GM12878 (cell line): Measurements from ENCODE around the gene GLT8D2. TPM values are rescaled to one million over a fixed set of nuclear protein-coding genes. Genes with fewer than 3 reads are reported as not detected.
A peak's percentile ranks its signal among the peaks of the same experiment; 100 is the strongest.

Experiments
- ATAC-seq: fragments of 200-7000 bp; cut with Tn5 transposase; 3 replicates; pipeline ENCODE4 v1.9.1; 2020; ENCODE audit warnings: mild to moderate bottlenecking, moderate library complexity
- BruUV-seq: library from RNA; stranded (reverse); fragments of 400-500 nt; replicated peaks from 2 replicates; lab custom pipeline; 2021; lab: Mats Ljungman, UMichigan
- CTCF ChIA-PET: fragments of 300-600 bp; sonication (Branson Sonifier 250); formaldehyde crosslinking; extraction: SDS; loops from one replicate; lab custom pipeline; 2021; ENCODE audit warnings: inconsistent platforms; lab: Yijun Ruan, JAX
- POLR2A ChIA-PET: fragments of 350-600 bp; formaldehyde crosslinking; extraction: SDS; loops from one replicate; lab custom pipeline; 2021; ENCODE audit warnings: inconsistent platforms; lab: Charles Lee
- RAD21 ChIA-PET: fragments of 300-600 bp; sonication (Branson Sonifier 250); formaldehyde crosslinking; loops from one replicate; lab custom pipeline; 2023; ENCODE audit warnings: antibody characterized with exemption; ENCODE audit not compliant: unreplicated experiment; lab: Charles Lee
- SMC1A ChIA-PET: fragments of 300-600 bp; sonication (Branson Sonifier 250); formaldehyde crosslinking; loops from one replicate; lab custom pipeline; 2023; ENCODE audit not compliant: unreplicated experiment, uncharacterized antibody; lab: Charles Lee
- DNase-seq: peaks from one replicate; pipeline ENCODE4 v3.0.0-alpha.2; 2011; ENCODE audit warnings: low read depth, low spot score
- FAIRE-seq: peaks from 3 replicates; lab custom pipeline; 2011; peaks lifted over from hg19 to GRCh38; lab: Jason Lieb, UNC
- H2AFZ ChIP-seq: 2 replicates; pipeline ENCODE4 v1.6.0; 2011; ENCODE audit warnings: low read depth, low read length, control low read depth; ENCODE audit not compliant: control insufficient read depth
- H3K27ac ChIP-seq: 2 replicates; pipeline ENCODE4 v1.5.1; 2011; ENCODE audit warnings: control low read depth; ENCODE audit not compliant: control insufficient read depth, insufficient read depth
- H3K27me3 ChIP-seq, 2 experiments: replicated peaks in 1 of 2; 2 replicates each; pipeline versions ENCODE4 v1.6.0 to v1.6.1; 2011; ENCODE audit warnings: low read length in 1 of 2; ENCODE audit not compliant: control insufficient read depth in 2 of 2, insufficient read depth in 2 of 2
- H3K36me3 ChIP-seq, 2 experiments: 2 replicates each; pipeline ENCODE4 v1.5.1; 2011; ENCODE audit warnings: low read length in 1 of 2; ENCODE audit not compliant: control insufficient read depth in 2 of 2, insufficient read depth in 2 of 2
- H3K4me1 ChIP-seq: 2 replicates; pipeline ENCODE4 v1.6.1; 2011; ENCODE audit warnings: mild to moderate bottlenecking, low read length, moderate library complexity, mixed read lengths; ENCODE audit not compliant: control insufficient read depth, insufficient read depth
- H3K4me2 ChIP-seq: 2 replicates; pipeline ENCODE4 v1.6.0; 2011; ENCODE audit warnings: control low read depth; ENCODE audit not compliant: control insufficient read depth, insufficient read depth
- H3K4me3 ChIP-seq: fragments of 200-600 bp; sonication (generic); 2 replicates; pipeline ENCODE4 v1.5.1; 2016
- H3K79me2 ChIP-seq: 2 replicates; pipeline ENCODE4 v1.6.0; 2011; ENCODE audit warnings: low read length; ENCODE audit not compliant: control insufficient read depth, insufficient read depth
- H3K9ac ChIP-seq: 2 replicates; pipeline ENCODE4 v1.8.0; 2011; ENCODE audit warnings: low read length, control low read depth, mixed read lengths; ENCODE audit not compliant: control insufficient read depth, insufficient read depth
- H3K9me3 ChIP-seq: replicated peaks from 3 replicates; pipeline ENCODE4 v1.5.1; 2011; ENCODE audit warnings: mild to moderate bottlenecking, low read length; ENCODE audit not compliant: control insufficient read depth, insufficient read depth
- H4K20me1 ChIP-seq: 2 replicates; pipeline ENCODE4 v1.6.0; 2011; ENCODE audit not compliant: control insufficient read depth, insufficient read depth
- ATF7 ChIP-seq: fragments of 450-650 bp; IDR thresholded peaks from 2 replicates; pipeline ENCODE4 v1.6.1; 2016; ENCODE audit warnings: low read depth, mild to moderate bottlenecking
- CBX3 ChIP-seq: fragments of 200-600 bp; sonication (generic); IDR thresholded peaks from 2 replicates; pipeline ENCODE4 v1.6.1; 2016; ENCODE audit warnings: low read depth, borderline replicate concordance
- CHD2 ChIP-seq: IDR thresholded peaks from 2 replicates; pipeline ENCODE4 v1.6.1; 2011; ENCODE audit warnings: low read depth, low read length, improper control_type of control experiment, borderline replicate concordance
- EGR1 ChIP-seq, 2 experiments: IDR thresholded peaks; 1 replicate in 1 of 2; 2 replicates in 1 of 2; pipeline ENCODE4 v1.6.1; 2011 to 2012; ENCODE audit warnings: low read depth in 2 of 2, low read length in 2 of 2, borderline replicate concordance in 1 of 2, mild to moderate bottlenecking in 1 of 2, moderate library complexity in 1 of 2
- ETV6 ChIP-seq, 2 experiments: fragments of 450-650 bp in 1 of 2; IDR thresholded peaks in 1 of 2; conservative IDR thresholded peaks in 1 of 2; 2 replicates each; pipeline ENCODE4 v1.6.1; 2014; ENCODE audit warnings: antibody characterized with exemption in 1 of 2, borderline replicate concordance in 1 of 2, low read depth in 1 of 2, mild to moderate bottlenecking in 1 of 2, moderate library complexity in 1 of 2
- IRF5 ChIP-seq: fragments of 450-650 bp; IDR thresholded peaks from 2 replicates; pipeline ENCODE4 v1.6.1; 2017; ENCODE audit warnings: borderline replicate concordance
- KDM1A ChIP-seq: fragments of 200-600 bp; sonication (generic); IDR thresholded peaks from 2 replicates; pipeline ENCODE4 v1.6.1; 2016; ENCODE audit warnings: borderline replicate concordance
- NRF1 ChIP-seq: conservative IDR thresholded peaks from 2 replicates; pipeline ENCODE4 v1.6.1; 2011; ENCODE audit warnings: mild to moderate bottlenecking, low read depth, low read length, improper control_type of control experiment
- PML ChIP-seq: IDR thresholded peaks from 2 replicates; pipeline ENCODE4 v1.6.1; 2012; ENCODE audit warnings: low read length, inconsistent platforms
- RELA ChIP-seq: fragments of 450-650 bp; IDR thresholded peaks from 2 replicates; pipeline ENCODE4 v1.8.0; 2014; ENCODE audit warnings: borderline replicate concordance; ENCODE audit not compliant: partially characterized antibody
- SKIL ChIP-seq: fragments of 450-650 bp; IDR thresholded peaks from 2 replicates; pipeline ENCODE4 v1.6.1; 2017; ENCODE audit warnings: mild to moderate bottlenecking, low read depth, inconsistent platforms; ENCODE audit not compliant: poor library complexity, severe bottlenecking
- SMARCA5 ChIP-seq: fragments of 450-650 bp; IDR thresholded peaks from 2 replicates; pipeline ENCODE4 v1.6.1; 2017; ENCODE audit warnings: mild to moderate bottlenecking
- SMC3 ChIP-seq: IDR thresholded peaks from 2 replicates; pipeline ENCODE4 v1.6.1; 2011; ENCODE audit warnings: low read length, improper control_type of control experiment, borderline replicate concordance
- TAF1 ChIP-seq: IDR thresholded peaks from 2 replicates; pipeline ENCODE4 v1.6.1; 2011; ENCODE audit warnings: mild to moderate bottlenecking, low read depth, low read length, borderline replicate concordance
- TCF12 ChIP-seq: IDR thresholded peaks from 2 replicates; pipeline ENCODE4 v1.6.1; 2011; ENCODE audit warnings: low read depth, mild to moderate bottlenecking, low read length
- ZNF207 ChIP-seq: fragments of 450-650 bp; IDR thresholded peaks from 2 replicates; pipeline ENCODE4 v1.6.1; 2014; ENCODE audit warnings: antibody characterized with exemption, mild to moderate bottlenecking, borderline replicate concordance
- WGBS: methylation state at CpG from one replicate; pipeline ENCODE4 v1.1.6; 2016; ENCODE audit warnings: low lambda C conversion rate; ENCODE audit not compliant: insufficient replicate concordance, insufficient coverage; ENCODE audit errors: missing lambda C conversion rate; 5-methylcytosine and 5-hydroxymethylcytosine counted together
- in situ Hi-C: fragments of 300-500 bp; cut with MboI; formaldehyde crosslinking; loops from 9 replicates; pipeline ENCODE4 v1.14.3; 2018; ENCODE audit warnings: mixed read lengths
- intact Hi-C: fragments of 100-400 bp; cut with micrococcal nuclease; formaldehyde crosslinking; loops from one replicate; pipeline ENCODE4 v1.14.2; 2022; ENCODE audit not compliant: unreplicated experiment
- polyA plus RNA-seq, 11 experiments: library from polyadenylated mRNA; depleted of rRNA in 4 of 11; unstranded in 6 of 11; stranded (reverse) in 5 of 11; fragments of >200 nt; fragmentation: Nextera tagmentation in 4 of 11; fragmentation: Illumina TruSeq in 1 of 11; extraction: Ambion mirVana in 4 of 11; extraction: Trizol in 1 of 11; gene quantifications; 1 replicate in 1 of 11; 2 replicates in 10 of 11; pipeline versions ENCODE4 v1.2.1 to v1.2.3, GENCODE V29; 2011 to 2016; ENCODE audit warnings: inconsistent platforms in 2 of 11, missing spikeins in 2 of 11, low read depth in 1 of 11
- total RNA-seq, 4 experiments: library from RNA; depleted of rRNA in 3 of 4; stranded (reverse); fragments of >200 nt in 3 of 4; fragmentation: Illumina TruSeq in 1 of 4; extraction: Trizol in 1 of 4; gene quantifications; 2 replicates each; pipeline versions ENCODE4 v1.2.1 to v1.2.3, GENCODE V29; 2013 to 2021

Gene GLT8D2
- total and polyA plus RNA-seq, 10 of the 15 experiments (the other 5 are each of a cell fraction or from before 2014, with no cell fraction given) = 0.06 to 0.80 (median 0.37) TPM; not detected in 1

DNA sequence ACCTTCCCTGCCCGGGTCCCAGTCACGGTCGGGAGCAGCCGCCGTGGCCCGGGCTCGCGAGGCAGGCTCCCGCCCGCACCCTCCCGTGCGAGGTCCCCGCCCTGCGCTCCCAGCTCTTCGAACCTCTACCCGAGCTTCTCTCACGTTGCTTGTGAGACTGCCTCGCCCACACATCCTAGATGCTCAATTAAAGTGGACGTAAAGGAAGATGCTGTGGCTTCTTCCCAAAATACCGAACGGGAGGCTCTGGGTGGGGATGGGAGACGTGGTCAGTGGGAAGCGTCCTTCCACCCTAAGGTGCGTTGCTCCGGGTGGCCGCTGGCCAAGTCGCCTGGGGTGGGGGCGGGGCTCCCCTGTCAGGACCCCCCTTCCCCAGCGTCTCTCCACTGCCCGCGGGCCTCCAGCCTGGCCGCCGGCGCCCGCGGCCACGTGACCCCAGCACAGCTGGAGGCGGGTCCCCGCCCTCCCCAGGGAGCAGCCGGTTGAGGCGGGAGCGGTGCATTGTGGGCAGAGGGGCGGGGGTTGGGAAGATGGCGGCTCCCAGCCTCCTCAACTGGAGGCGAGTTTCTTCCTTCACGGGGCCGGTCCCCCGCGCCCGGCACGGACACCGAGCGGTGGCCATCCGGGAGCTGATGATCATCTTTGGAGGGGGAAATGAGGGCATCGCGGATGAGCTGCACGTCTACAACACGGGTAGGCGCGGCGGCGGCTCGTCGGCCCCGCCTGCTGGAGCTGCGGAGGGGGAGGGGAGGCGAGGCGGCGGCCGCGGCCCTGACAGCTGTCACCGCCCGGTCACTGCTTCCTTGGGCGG, 14.2 kb upstream of the GLT8D2 start, which contains the start of gene HCFC2 (continued):
- TF ChIP-seq NRF1 = no peak

DNA sequence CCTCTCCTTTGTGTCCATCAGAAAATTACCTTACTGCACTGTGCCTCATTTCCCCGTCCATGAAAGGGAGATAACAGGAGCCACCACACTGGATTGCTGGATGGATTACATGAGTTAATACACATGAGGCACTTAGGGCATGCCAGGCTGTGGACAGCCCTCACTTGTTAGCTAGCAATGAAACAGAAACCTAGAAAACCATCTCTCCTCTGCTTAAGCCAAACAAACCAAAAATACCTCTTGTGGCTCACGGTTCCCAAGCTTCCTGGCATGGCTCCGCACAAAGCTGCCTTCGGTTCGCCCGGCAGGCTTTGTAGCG, 13.7 kb upstream of the GLT8D2 start:
- Histone ChIP-seq H3K36me3 (no peaks in the 10 kb centered on the region), H3K9ac (peak overlapping the region; percentile 82), H3K4me3 (peak overlapping the region; percentile 88), H3K4me2 (peak overlapping the region; percentile 89), H3K9me3 (no peaks in the 10 kb centered on the region), H4K20me1 (no peaks in the 10 kb centered on the region), H3K27me3 (no peaks in the 10 kb centered on the region; a peak in 1 of 4 replicates), H3K4me1 (no peaks in the 10 kb centered on the region), H3K27ac (peak overlapping the region; percentile 81), H3K79me2 (peaks cover 17% of the 10 kb centered on the region), H2AFZ (peak overlapping the region; percentile 89)
- intact Hi-C loops (loop anchor here (10.0 kb wide), 1 partner anchor 221 kb away; no protein-coding TSS in a partner anchor), in situ Hi-C loops (no loop called here)
- POLR2A ChIA-PET = interaction anchor here (0.7 to 1.6 kb wide), 11 partner anchors 17 to 271 kb away, joined by 3 to 6 read pairs (median 4); partner anchors contain the start of genes HSP90B1, NFYB and TDG
- SMC1A ChIA-PET = interaction anchor here (0.7 to 2.1 kb wide), 14 partner anchors 21 to 199 kb away, joined by 3 to 11 read pairs (median 4); partner anchors contain the start of genes NFYB and TDG
- 2% methylated on average over 7 of the region's 7 CpGs for WGBS
- FAIRE-seq (peak; percentile 84), ATAC-seq (peak; percentile 65), DNase-seq (peak; percentile 15)
- BruUV-seq = no TSS peak
- RAD21 ChIA-PET = interaction anchor here (0.7 to 2.4 kb wide), 10 partner anchors 21 to 225 kb away, joined by 3 to 11 read pairs (median 4); partner anchors contain the start of genes HSP90B1 and TDG
- CTCF ChIA-PET = interaction anchor here (0.6 to 9.3 kb wide), 8 partner anchors 9 to 186 kb away, joined by 3 to 75 read pairs (median 4); partner anchors contain the start of gene GLT8D2
- no peak for TF ChIP-seq IRF5
- TF ChIP-seq TCF12 = no peak
- TF ChIP-seq PML = no peak
- TF ChIP-seq ETV6 (conservative IDR thresholded peaks at IDR 0.05 in 1 of 2, IDR thresholded peaks at IDR 0.05 in 1 of 2; ENCODE audit: borderline replicate concordance in 1 of 2, low read depth in 1 of 2) = no peak
- TF ChIP-seq SMC3 = no peak
- TF ChIP-seq ATF7 = no peak
- TF ChIP-seq KDM1A = no peak
- TF ChIP-seq RELA = no peak
- TF ChIP-seq CBX3 = no peak
- TF ChIP-seq EGR1 (IDR thresholded peaks at IDR 0.05; ENCODE audit: borderline replicate concordance in 1 of 2, low read depth in 2 of 2, low read length in 2 of 2) = no peak
- TF ChIP-seq CHD2 = no peak
- TF ChIP-seq SMARCA5 = no peak
- TF ChIP-seq ZNF207 = no peak
- TF ChIP-seq SKIL = no peak
- no peak for TF ChIP-seq TAF1
